ENCODE results near the gene KIRREL3.

The KIRREL3 gene

GRCh38 chr11:126496576-126497337 lies 503.8 kb downstream of the KIRREL3 start:
- Histone ChIP-seq H3K27me3 (ENCODE audit: control insufficient read depth, insufficient read depth, low read length) (no peaks in the 10 kb centered on the region), H3K4me3 (ENCODE audit: low read length) (no peak overlapping the region), H3K4me1 (ENCODE audit: control insufficient read depth, insufficient read depth, low read length) (no peaks in the 10 kb centered on the region), H3K36me3 (ENCODE audit: control insufficient read depth, insufficient read depth, low read length) (no peaks in the 10 kb centered on the region), H3K9ac (ENCODE audit: low read length) (no peak overlapping the region), H3K27ac (ENCODE audit: low read depth, low read length) (no peak overlapping the region)

DNA sequence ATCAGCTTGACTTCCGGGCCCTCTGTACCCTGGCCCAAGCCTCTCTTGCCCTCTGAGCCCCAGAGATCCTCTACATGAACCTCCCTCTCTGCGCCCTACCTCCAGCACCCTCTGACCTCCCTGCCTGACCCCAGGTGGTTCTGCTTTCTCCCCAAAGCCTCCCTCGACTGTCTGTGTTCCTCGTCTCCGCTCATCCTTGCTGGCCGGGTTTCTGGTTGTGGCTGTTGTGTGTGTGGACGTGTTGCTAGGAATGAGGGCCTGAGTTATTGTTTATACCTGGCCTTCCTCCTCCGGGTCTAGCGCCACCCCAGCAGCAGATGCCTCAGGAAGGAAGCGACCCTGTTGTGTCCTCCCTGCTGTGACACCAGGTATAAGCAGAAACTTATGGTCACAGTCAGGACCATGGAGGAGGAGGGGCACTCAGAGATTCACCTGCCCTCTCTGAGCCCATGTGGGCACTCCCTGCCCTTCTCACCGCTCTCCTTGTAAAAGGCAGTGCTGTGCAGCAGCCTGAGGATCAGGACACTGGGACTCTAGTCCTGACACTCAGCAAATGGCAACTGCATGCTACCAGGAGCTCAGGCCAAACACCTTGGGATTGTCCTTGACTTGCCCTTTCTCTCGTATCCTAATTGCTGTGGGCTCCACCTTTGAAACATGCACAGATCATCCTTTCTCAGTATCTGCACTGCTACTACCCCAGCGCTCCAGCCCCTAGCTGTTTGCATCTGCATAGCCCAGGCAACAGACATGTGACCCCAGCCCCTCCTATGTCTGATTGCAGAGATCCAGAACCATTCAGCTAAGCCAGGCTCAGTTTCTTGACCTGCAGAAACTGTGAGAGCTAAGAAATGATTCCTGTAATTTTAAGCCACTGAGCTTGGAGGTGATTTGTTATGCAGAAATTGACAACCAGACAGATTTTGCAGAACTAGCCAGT lies 505.0 kb downstream of the KIRREL3 start:
- no peak overlapping the region for H3K4me3 ChIP-seq (ENCODE audit: low read length)
- H3K4me1 ChIP-seq (ENCODE audit: control insufficient read depth, insufficient read depth, low read length): no peaks in the 10 kb centered on the region
- H3K27me3 ChIP-seq (ENCODE audit: control insufficient read depth, insufficient read depth, low read length): no peaks in the 10 kb centered on the region

GRCh38 chr11:126494831-126495230 lies 505.7 kb downstream of the KIRREL3 start:
- Histone ChIP-seq H3K4me3 (ENCODE audit: low read length) (no peak overlapping the region), H3K36me3 (ENCODE audit: control insufficient read depth, insufficient read depth, low read length) (no peaks in the 10 kb centered on the region), H3K4me1 (ENCODE audit: control insufficient read depth, insufficient read depth, low read length) (no peaks in the 10 kb centered on the region), H3K27me3 (ENCODE audit: control insufficient read depth, insufficient read depth, low read length) (no peaks in the 10 kb centered on the region), H3K27ac (ENCODE audit: low read depth, low read length) (no peak overlapping the region), H3K9ac (ENCODE audit: low read length) (no peak overlapping the region)

More for the DNA sequence above, 505.0 kb downstream of the KIRREL3 start:
- H3K27ac ChIP-seq (ENCODE audit: low read depth, low read length): no peak overlapping the region
- H3K36me3 ChIP-seq (ENCODE audit: control insufficient read depth, insufficient read depth, low read length): no peaks in the 10 kb centered on the region
- H3K9ac ChIP-seq (ENCODE audit: low read length): no peak overlapping the region

DNA sequence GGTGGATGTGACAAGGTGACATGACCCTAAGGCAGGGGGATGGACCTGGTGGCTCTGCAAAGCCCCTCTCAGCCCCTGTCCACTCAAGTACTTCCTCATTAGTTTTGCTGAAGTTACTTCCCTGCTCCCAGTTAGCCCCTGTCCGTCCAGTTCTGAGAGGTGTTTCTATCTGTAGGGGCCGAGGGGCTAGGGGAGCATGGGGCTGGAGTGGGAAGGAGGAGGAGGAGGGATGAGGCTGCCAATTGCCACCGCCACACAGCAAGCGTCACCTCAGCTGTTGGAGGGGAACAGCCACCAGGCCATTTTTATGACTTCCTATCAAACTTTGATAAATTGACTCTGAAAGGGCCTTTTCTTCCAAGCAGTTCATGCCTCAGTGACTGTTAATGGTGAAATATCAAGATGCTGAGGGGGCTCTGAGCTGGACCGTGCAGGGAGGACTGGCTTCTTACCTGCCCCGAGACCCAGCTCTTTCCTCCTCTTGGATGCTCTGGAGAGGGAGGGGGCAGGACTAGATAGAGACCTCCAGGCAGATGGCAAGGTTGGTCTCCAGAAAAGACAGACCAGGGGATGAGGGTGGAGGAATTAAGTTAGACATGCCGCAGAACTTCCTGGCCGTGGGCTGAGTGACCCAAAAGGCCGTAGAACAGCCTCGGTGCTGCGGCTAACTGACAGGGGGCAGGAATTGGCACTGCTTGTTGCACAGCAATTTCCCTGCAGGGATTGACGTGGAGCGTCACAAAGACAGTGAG lies 508.1 kb downstream of the KIRREL3 start:
- Histone ChIP-seq H3K27ac (ENCODE audit: low read depth, low read length) (no peak overlapping the region), H3K9ac (ENCODE audit: low read length) (no peak overlapping the region), H3K36me3 (ENCODE audit: control insufficient read depth, insufficient read depth, low read length) (no peaks in the 10 kb centered on the region), H3K4me3 (ENCODE audit: low read length) (no peak overlapping the region), H3K4me1 (ENCODE audit: control insufficient read depth, insufficient read depth, low read length) (no peaks in the 10 kb centered on the region), H3K27me3 (ENCODE audit: control insufficient read depth, insufficient read depth, low read length) (no peaks in the 10 kb centered on the region)

- Histone ChIP-seq H3K9ac (ENCODE audit: low read length) (no peak overlapping the region), H3K27me3 (ENCODE audit: control insufficient read depth, insufficient read depth, low read length) (no peaks in the 10 kb centered on the region), H3K36me3 (ENCODE audit: control insufficient read depth, insufficient read depth, low read length) (no peaks in the 10 kb centered on the region), H3K4me3 (ENCODE audit: low read length) (no peak overlapping the region), H3K4me1 (ENCODE audit: control insufficient read depth, insufficient read depth, low read length) (no peaks in the 10 kb centered on the region), H3K27ac (ENCODE audit: low read depth, low read length) (no peak overlapping the region)
Observed at GRCh38 chr11:126491092-126491491, 509.5 kb downstream of the KIRREL3 start.

- H3K36me3 ChIP-seq (ENCODE audit: control insufficient read depth, insufficient read depth, low read length): no peaks in the 10 kb centered on the region
- no peak overlapping the region for H3K27ac ChIP-seq (ENCODE audit: low read depth, low read length)
- peaks cover 6% of the 10 kb centered on the region for H3K4me1 ChIP-seq (ENCODE audit: control insufficient read depth, insufficient read depth, low read length)
- H3K27me3 ChIP-seq (ENCODE audit: control insufficient read depth, insufficient read depth, low read length): no peaks in the 10 kb centered on the region
- no peak overlapping the region for H3K4me3 ChIP-seq (ENCODE audit: low read length)
- no peak overlapping the region for H3K9ac ChIP-seq (ENCODE audit: low read length)
Observed at GRCh38 chr11:126489836-126490660, 510.5 kb downstream of the KIRREL3 start.

DNA sequence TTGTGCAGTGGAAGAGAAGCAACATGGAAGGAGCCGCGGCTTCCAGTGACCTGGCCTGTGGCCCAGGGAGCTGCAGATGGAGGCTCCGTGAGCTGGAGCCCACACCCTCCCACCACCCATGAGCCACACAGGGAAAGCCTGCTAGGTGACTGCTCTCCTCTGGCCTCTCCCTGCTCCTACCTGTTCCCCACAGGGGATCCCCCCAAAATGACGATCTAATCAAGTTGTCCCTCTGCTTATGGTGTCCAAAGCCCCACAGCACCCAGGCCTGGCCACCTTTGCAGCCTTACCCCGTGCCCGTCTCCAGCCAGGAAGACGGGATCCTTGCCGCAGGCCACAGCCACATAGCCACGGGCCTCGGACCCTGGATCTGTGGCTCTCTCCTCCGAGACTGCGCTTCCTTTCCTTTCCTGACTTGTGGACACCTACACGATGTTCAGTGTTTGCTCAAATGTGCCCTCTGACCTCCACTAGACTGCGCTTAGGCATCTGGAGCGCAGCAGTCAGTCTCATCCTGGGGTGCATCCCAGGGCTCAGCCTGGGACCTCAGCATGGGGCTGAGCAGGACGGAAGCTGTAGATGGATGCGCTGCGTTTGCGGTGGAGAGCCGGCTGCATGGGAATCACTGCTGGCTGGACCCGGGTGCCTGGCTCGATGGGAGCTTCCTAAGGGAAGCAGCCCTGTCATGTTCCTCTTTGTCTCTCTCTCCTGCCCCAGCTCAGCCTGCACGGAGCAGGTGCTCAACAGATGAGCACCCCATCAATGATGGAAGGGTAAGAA lies 511.8 kb downstream of the KIRREL3 start:
- Histone ChIP-seq H3K4me3 (ENCODE audit: low read length) (no peak overlapping the region), H3K4me1 (ENCODE audit: control insufficient read depth, insufficient read depth, low read length) (peaks cover 6% of the 10 kb centered on the region), H3K9ac (ENCODE audit: low read length) (no peak overlapping the region), H3K36me3 (ENCODE audit: control insufficient read depth, insufficient read depth, low read length) (no peaks in the 10 kb centered on the region), H3K27me3 (ENCODE audit: control insufficient read depth, insufficient read depth, low read length) (no peaks in the 10 kb centered on the region), H3K27ac (ENCODE audit: low read depth, low read length) (no peak overlapping the region)

DNA sequence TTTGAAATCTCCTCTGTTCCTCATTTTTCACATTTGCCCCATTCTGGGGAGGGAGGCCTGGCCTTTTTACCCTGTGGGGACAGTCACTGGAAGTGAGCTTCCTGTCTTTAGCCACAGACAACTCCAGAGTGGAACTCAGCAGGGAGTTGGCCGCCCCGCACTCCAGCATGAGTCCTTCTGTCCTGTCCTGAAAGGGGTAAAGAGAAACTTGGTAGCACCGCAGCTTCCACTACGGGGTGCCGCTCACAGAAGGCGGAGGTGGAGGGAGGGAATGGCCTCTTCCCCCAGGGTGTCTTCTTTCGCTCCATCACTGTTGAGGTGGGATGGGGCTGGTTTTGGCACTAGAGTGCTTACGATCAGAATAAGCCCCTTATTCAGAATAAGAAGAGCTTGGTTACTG lies 512.9 kb downstream of the KIRREL3 start:
- H3K4me1 ChIP-seq (ENCODE audit: control insufficient read depth, insufficient read depth, low read length): peaks cover 6% of the 10 kb centered on the region
- H3K36me3 ChIP-seq (ENCODE audit: control insufficient read depth, insufficient read depth, low read length): no peaks in the 10 kb centered on the region
- no peak overlapping the region for H3K9ac ChIP-seq (ENCODE audit: low read length)
- no peak overlapping the region for H3K4me3 ChIP-seq (ENCODE audit: low read length)
- no peak overlapping the region for H3K27ac ChIP-seq (ENCODE audit: low read depth, low read length)
- no peaks in the 10 kb centered on the region for H3K27me3 ChIP-seq (ENCODE audit: control insufficient read depth, insufficient read depth, low read length)

- H3K4me1 ChIP-seq (ENCODE audit: control insufficient read depth, insufficient read depth, low read length): peaks cover 6% of the 10 kb centered on the region
- H3K27me3 ChIP-seq (ENCODE audit: control insufficient read depth, insufficient read depth, low read length): no peaks in the 10 kb centered on the region
- no peaks in the 10 kb centered on the region for H3K36me3 ChIP-seq (ENCODE audit: control insufficient read depth, insufficient read depth, low read length)
- H3K4me3 ChIP-seq (ENCODE audit: low read length): no peak overlapping the region
- H3K9ac ChIP-seq (ENCODE audit: low read length): no peak overlapping the region
- H3K27ac ChIP-seq (ENCODE audit: low read depth, low read length): no peak overlapping the region
Observed at GRCh38 chr11:126485986-126486635, 514.5 kb downstream of the KIRREL3 start.

DNA sequence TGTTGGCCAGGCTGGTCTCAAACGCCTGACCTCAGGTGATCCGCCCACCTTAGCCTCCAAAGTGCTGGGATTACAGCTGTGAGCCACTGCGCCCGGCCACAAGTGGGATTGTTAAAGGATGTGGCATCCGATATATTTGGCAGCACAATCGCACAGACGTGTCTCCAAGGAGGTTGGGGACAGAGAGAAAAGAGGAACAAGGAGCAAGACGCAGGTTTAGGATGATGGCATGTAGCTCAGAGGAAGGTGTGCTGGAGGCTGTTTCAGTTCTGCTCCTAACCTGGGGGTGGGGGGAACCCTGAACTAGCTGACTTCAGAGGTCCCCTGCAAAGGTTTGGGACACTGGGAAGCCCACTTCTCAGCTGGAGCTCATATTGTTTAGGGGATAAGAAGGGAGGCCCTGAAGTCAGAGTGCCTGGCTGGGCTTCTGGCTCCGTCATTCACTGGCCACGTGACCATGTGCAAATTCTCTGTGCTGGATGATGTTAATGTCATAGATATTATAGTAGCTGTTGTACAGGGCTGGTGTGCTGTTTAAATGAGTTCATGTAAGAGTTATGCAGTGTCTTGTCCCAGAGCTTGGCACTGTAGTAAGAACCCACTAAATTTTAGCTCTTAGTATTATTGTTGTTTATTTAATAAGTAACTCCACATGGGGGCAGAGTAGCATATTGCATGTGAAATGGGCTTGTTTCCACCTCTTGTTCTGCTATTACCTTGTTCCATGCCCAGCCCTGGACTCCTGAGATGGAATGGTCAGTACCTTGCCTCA lies 515.4 kb downstream of the KIRREL3 start:
- H3K36me3 ChIP-seq (ENCODE audit: control insufficient read depth, insufficient read depth, low read length): no peaks in the 10 kb centered on the region
- H3K9ac ChIP-seq (ENCODE audit: low read length): no peak overlapping the region
- peaks cover 10% of the 10 kb centered on the region for H3K4me1 ChIP-seq (ENCODE audit: control insufficient read depth, insufficient read depth, low read length)
- no peaks in the 10 kb centered on the region for H3K27me3 ChIP-seq (ENCODE audit: control insufficient read depth, insufficient read depth, low read length)
- H3K4me3 ChIP-seq (ENCODE audit: low read length): no peak overlapping the region
- H3K27ac ChIP-seq (ENCODE audit: low read depth, low read length): no peak overlapping the region

Measured in rectal smooth muscle tissue (tissue), 1 donor.